NCI-H2227 treated with DMSO at 0.1 percent for 48 hours (cell line): ENCODE results near the gene SIGLEC1.
A peak's percentile ranks its signal among the peaks of the same experiment; 100 is the strongest.

Experiments used
- DNase-seq: peaks from one replicate; lab custom pipeline; 2025; lab: John Stamatoyannopoulos, UW

Gene SIGLEC1

GRCh38 chr20:3744806-3745685 is 32.6 kb upstream of the SIGLEC1 start:
- DNase-seq = no peak

- DNase-seq = no peak
Observed at GRCh38 chr20:3744037-3744436, 31.6 kb upstream of the SIGLEC1 start.

GRCh38 chr20:3743251-3743650 is 30.9 kb upstream of the SIGLEC1 start:
- DNase-seq = no peak

- peak; percentile 23 for DNase-seq
Observed at GRCh38 chr20:3741836-3742458, 29.5 kb upstream of the SIGLEC1 start.

GRCh38 chr20:3740615-3741301 is 28.4 kb upstream of the SIGLEC1 start:
- DNase-seq = no peak

- no peak for DNase-seq
Observed at GRCh38 chr20:3739926-3740451, 27.6 kb upstream of the SIGLEC1 start.

GRCh38 chr20:3739054-3739925 is 26.9 kb upstream of the SIGLEC1 start:
- no peak for DNase-seq

- no peak for DNase-seq
Observed at GRCh38 chr20:3738111-3739053, 26.0 kb upstream of the SIGLEC1 start.

GRCh38 chr20:3735768-3736167 is 23.4 kb upstream of the SIGLEC1 start:
- DNase-seq = no peak

GRCh38 chr20:3734111-3734843 is 21.9 kb upstream of the SIGLEC1 start:
- DNase-seq = no peak

- DNase-seq = no peak
Observed at GRCh38 chr20:3733119-3733995, 21.0 kb upstream of the SIGLEC1 start.

GRCh38 chr20:3732327-3733118 is 20.1 kb upstream of the SIGLEC1 start, which contains the start of gene HSPA12B:
HSPA12B (plus strand) TSS chr20:3732685; CDS start chr20:3738675, 5,990 bp downstream.
- DNase-seq = no peak

- DNase-seq = no peak
Observed at GRCh38 chr20:3731944-3732326, 19.5 kb upstream of the SIGLEC1 start.

- DNase-seq = no peak
Observed at GRCh38 chr20:3730803-3731672, 18.6 kb upstream of the SIGLEC1 start.

- no peak for DNase-seq
Observed at GRCh38 chr20:3729811-3730540, 17.6 kb upstream of the SIGLEC1 start.

- no peak for DNase-seq
Observed at GRCh38 chr20:3729378-3729777, 17.0 kb upstream of the SIGLEC1 start.
